Activated naive CD8-positive, alpha-beta T cell treated with anti-CD3 and anti-CD28 coated beads for 36 hours (primary cell): ENCODE data around the gene TBC1D4. TPM values are rescaled to one million over a fixed set of nuclear protein-coding genes. Genes with fewer than 3 reads are reported as not detected.
"Not testable (repeated sequence)": the region's sequence is repeated elsewhere in the genome, so short reads cannot be mapped to it uniquely, and the experiment has no call there.

ENCODE experiments used
- DNase-seq: peaks from one replicate; pipeline ENCODE4 v3.0.0; 2021
- H3K27ac Mint-ChIP-seq: one replicate; pipeline ENCODE4 v1.8.0; 2022; ENCODE audit warnings: mild to moderate bottlenecking, moderate library complexity, mixed read lengths
- H3K27me3 Mint-ChIP-seq: one replicate; pipeline ENCODE4 v1.8.0; 2022; ENCODE audit warnings: mild to moderate bottlenecking, mixed read lengths
- H3K36me3 Mint-ChIP-seq: one replicate; pipeline ENCODE4 v1.8.0; 2021; ENCODE audit warnings: mild to moderate bottlenecking, mixed read lengths
- H3K4me1 Mint-ChIP-seq: one replicate; pipeline ENCODE4 v1.8.0; 2021; ENCODE audit warnings: mixed read lengths
- H3K4me3 Mint-ChIP-seq: one replicate; pipeline ENCODE4 v1.8.0; 2022; ENCODE audit warnings: mild to moderate bottlenecking, moderate library complexity, mixed read lengths
- H3K9me3 Mint-ChIP-seq: one replicate; pipeline ENCODE4 v1.8.0; 2022; ENCODE audit warnings: mixed read lengths
- total RNA-seq, 2 experiments: library from RNA; stranded (reverse); gene quantifications; one replicate each; pipeline ENCODE4 v1.2.3, GENCODE V29; 2021

The TBC1D4 gene
- total RNA-seq, 2 experiments from 2014 or later, result 41.7 to 46.1 TPM

DNA sequence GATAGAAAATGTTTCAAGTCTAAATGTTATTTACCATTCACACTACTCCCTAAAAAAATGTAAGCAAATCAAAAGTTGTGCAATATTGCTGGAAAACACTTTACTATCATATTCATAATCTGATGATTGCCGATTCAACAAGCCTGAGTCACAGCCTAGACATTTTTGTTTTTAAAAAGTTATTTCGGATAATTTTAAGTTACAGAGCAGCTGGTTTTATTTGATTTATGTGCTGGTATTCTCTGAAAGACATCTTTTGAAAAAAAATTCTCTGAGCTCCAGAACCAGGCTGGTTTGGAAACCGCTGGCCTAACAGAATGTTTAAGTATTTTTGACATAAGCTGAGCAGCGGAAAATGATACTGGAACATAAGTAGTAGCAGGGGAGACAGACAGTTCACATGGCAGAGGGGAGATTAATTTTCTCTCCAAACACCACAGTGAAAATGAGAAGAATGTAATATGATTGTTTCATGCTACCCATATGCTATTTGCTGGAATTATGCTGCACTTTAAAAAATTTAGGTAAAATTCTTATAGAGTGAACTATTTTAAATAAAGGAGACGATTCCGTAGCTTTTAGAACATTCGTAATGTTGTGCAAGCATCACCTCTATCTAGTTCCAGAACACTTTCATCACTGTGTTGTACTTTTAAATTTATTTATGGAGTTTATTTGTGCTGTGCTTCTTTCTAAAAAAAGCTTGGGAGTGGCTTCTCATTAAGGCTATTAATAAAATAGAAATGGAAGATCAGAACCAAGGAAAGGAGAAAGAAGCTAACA, 36.1 kb downstream of the TBC1D4 start:
- Mint-ChIP-seq H3K9me3 (no peaks in the 10 kb centered on the region), H3K4me1 (no peaks in the 10 kb centered on the region), H3K36me3 (no peaks in the 10 kb centered on the region), H3K4me3 (no peak overlapping the region), H3K27ac (no peak overlapping the region), H3K27me3 (no peaks in the 10 kb centered on the region)
- no peak for DNase-seq

DNA sequence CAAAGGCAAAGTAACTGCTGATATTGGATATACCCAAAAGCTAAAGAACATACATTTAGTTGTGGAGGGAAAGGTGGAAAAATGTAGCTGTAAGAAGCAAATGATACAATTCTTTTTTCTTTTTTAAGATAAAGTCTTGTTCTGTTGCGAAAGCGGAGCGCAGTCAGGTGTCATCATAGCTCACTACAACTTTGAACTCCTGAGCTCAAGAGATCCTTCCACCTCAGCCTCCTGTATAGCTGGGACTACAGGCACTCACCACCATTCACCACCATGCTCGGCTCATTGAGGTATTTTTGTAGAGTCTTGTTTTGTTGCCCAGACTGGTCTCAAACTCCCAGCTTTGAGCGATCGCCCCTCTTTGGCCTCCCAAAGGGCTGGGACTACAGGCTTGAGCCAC, 38.0 kb downstream of the TBC1D4 start:
- Mint-ChIP-seq H3K9me3 (no peaks in the 10 kb centered on the region), H3K4me1 (no peaks in the 10 kb centered on the region), H3K4me3 (no peak overlapping the region), H3K27ac (no peak overlapping the region), H3K27me3 (no peaks in the 10 kb centered on the region), H3K36me3 (no peaks in the 10 kb centered on the region)
- DNase-seq, result no peak

DNA sequence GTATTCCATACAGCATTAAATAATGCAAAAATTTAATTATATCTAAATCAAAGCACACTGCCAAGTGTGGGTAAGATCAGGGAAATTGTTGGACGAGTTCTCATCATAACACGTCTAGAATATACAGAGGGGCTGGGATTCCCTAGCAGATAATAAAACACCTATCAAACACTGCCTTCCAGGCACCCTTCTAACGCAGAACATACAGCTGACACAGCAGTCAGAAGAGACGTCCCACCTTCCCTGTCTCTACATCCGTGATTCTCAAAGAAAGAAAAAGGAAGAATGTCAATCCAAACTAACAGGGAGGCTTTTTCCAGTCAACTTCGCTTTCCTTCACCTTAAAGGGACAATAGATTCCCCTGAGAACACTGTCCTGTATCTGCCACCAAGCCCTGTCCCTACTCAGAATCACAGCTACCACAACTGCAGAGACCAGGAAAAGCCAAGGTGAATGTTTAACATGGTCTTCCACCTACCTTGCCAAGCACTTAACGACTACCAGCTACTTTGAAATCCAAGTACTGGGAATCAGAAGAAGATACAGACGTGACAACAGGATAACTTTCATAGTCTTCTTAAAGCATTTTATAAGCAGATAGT, 38.5 kb downstream of the TBC1D4 start:
- Mint-ChIP-seq H3K9me3 (no peaks in the 10 kb centered on the region), H3K4me3 (no peak overlapping the region), H3K27ac (no peak overlapping the region), H3K4me1 (no peaks in the 10 kb centered on the region), H3K36me3 (no peaks in the 10 kb centered on the region), H3K27me3 (no peaks in the 10 kb centered on the region)
- DNase-seq, result no peak

DNA sequence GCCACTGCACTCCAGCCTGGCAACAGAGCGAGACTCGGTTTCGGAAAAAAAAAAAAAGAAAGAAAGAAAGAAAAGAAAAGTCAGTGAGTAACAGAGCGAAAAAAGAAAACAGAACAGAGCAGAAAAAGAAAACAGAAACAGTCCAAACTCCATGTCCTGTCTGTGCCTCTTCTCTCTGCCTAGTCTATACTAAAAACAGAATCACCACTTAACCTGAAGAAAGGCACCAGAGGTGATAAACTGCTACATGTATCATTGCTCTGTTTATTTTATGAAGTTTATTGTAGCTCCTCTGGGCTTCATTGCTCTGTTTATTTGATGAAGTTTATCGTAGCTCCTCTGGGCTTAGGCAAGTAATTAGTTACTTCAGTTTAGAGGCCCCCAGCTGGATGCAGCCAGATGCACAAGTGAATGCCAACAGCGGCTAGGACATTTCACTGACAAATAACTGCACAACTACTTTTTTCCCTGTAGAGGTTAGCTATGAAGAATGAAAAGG, 39.2 kb downstream of the TBC1D4 start:
- DNase-seq, result no peak
- H3K27me3 Mint-ChIP-seq, result no peaks in the 10 kb centered on the region
- no peak overlapping the region for H3K27ac Mint-ChIP-seq
- no peaks in the 10 kb centered on the region for H3K9me3 Mint-ChIP-seq
- H3K36me3 Mint-ChIP-seq, result no peaks in the 10 kb centered on the region
- H3K4me3 Mint-ChIP-seq, result no peak overlapping the region
- no peaks in the 10 kb centered on the region for H3K4me1 Mint-ChIP-seq

DNA sequence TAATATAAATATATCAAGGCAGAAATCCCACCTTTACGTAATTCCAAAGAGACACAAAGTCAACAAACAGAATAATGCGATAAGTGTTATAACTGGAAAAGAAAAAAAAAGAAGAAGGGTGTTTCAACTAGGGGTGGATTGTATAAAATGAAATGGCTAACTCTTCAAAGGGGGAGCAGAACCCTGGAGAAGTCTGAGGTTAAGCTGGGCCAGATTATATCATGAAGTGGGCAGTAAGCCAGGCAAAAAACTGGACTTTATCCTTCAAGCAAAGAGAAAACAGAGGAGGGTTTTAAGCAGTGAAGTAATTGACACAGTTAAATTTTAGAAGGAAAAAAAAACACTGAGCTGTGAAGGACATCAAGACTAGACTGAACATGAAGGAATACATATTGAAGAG, 41.9 kb downstream of the TBC1D4 start:
- H3K4me3 Mint-ChIP-seq, result no peak overlapping the region
- no peaks in the 10 kb centered on the region for H3K9me3 Mint-ChIP-seq
- no peaks in the 10 kb centered on the region for H3K4me1 Mint-ChIP-seq
- H3K27ac Mint-ChIP-seq, result no peak overlapping the region
- H3K36me3 Mint-ChIP-seq, result no peaks in the 10 kb centered on the region
- no peak for DNase-seq
- H3K27me3 Mint-ChIP-seq, result no peaks in the 10 kb centered on the region

DNA sequence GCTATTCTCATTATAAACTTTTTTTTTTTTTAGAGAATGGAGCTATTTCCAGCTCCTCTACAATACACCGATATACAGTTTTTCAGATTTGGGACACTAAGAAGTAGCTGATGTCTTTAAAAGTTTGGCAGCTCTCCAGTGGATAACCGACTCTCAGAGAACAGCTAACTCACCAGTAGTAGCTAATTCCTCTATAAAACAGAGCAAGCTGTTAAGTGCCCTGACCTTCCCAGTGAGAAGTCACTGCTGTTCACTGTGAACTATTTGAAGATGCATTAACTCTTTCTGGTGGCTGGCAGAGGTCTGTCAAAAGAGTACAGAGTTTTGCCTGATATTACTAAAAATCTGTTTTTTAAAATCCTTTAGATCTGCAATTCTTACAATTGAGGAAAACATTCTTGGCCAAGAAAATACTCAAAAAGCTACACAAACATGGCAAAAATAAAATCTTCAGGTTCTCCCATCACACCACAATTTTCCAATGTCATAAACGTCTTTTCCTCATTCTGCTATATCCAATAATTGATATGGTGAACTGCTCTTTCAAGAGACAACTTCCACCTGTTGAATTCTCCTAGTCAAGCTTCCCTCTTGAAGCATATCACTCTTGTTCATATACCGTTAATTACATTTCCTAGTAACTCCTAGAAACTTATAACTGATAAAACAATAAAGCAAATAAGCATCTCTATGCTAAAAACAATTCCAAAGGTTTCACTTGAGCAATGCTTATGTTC, 44.2 kb downstream of the TBC1D4 start:
- H3K27me3 Mint-ChIP-seq, result no peaks in the 10 kb centered on the region
- no peaks in the 10 kb centered on the region for H3K9me3 Mint-ChIP-seq
- H3K27ac Mint-ChIP-seq, result no peak overlapping the region
- H3K36me3 Mint-ChIP-seq, result no peaks in the 10 kb centered on the region
- DNase-seq, result no peak
- no peak overlapping the region for H3K4me3 Mint-ChIP-seq
- no peaks in the 10 kb centered on the region for H3K4me1 Mint-ChIP-seq

DNA sequence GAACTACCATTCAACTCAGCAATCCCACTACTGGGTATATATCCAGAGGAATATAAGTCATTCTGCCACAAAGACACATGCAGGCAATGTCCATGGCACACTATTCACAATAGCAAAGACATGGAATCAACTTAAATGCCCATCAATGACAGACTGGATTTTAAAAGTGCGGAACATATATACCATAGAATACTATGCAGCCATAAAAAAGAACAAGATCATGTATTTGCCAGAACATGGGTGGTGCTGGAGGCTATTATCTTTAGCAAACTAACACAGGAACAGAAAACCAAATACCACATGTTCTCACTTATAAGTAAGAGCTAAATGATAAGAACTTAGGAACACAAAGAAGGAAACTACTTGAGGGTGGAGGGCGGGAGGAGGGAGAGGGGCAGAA, 47.8 kb downstream of the TBC1D4 start:
- peaks cover 14% of the 10 kb centered on the region for H3K27me3 Mint-ChIP-seq
- H3K4me3 Mint-ChIP-seq, H3K27ac Mint-ChIP-seq, H3K36me3 Mint-ChIP-seq, H3K4me1 Mint-ChIP-seq, H3K9me3 Mint-ChIP-seq, DNase-seq: not testable (repeated sequence)

DNA sequence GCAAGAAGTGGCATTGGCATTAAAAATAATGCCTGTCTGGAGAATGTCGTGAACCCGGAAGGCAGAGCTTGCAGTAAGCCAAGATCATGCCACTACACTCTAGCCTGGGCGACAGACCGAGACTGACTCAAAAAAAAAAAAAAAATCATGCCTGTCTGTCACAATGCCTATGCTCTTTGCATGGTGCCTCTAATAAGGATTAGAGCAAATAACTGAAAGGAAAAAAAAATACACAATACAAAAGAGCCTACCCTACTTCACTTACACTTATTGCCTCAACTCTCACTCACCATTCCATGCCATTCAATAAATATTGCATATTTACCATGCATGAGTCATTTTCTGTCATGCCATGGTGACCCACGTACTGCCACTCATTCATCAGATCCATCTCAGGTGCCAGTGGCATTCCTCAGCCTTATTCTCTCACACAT, 49.1 kb downstream of the TBC1D4 start:
- H3K27me3 Mint-ChIP-seq, result peaks cover 16% of the 10 kb centered on the region
- H3K9me3 Mint-ChIP-seq, result no peaks in the 10 kb centered on the region
- no peaks in the 10 kb centered on the region for H3K36me3 Mint-ChIP-seq
- no peak overlapping the region for H3K4me3 Mint-ChIP-seq
- no peak overlapping the region for H3K27ac Mint-ChIP-seq
- no peak for DNase-seq
- H3K4me1 Mint-ChIP-seq, result no peaks in the 10 kb centered on the region

DNA sequence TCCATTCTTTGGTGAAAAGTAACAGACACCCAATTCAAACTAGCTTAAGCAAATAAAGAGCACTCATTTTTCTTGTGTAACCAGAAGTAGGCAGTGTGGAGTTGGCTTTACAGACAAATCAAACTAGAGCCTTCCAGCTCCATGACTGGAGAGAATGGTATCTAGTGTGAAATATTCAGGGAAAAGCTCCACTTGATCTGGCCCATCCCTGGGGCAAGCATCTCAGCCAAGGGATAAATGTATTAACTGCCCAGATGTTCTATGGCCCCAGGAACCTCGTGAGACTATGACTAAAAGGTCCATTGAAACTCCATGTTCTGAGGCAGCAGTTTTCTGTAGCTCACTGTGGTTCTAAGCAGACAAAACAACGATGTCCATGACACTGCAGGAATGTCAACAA, 49.9 kb downstream of the TBC1D4 start:
- H3K4me1 Mint-ChIP-seq, result no peaks in the 10 kb centered on the region
- no peaks in the 10 kb centered on the region for H3K9me3 Mint-ChIP-seq
- H3K4me3 Mint-ChIP-seq, result no peak overlapping the region
- no peak overlapping the region for H3K27ac Mint-ChIP-seq
- no peak for DNase-seq
- H3K36me3 Mint-ChIP-seq, result no peaks in the 10 kb centered on the region
- H3K27me3 Mint-ChIP-seq, result peaks cover 20% of the 10 kb centered on the region

DNA sequence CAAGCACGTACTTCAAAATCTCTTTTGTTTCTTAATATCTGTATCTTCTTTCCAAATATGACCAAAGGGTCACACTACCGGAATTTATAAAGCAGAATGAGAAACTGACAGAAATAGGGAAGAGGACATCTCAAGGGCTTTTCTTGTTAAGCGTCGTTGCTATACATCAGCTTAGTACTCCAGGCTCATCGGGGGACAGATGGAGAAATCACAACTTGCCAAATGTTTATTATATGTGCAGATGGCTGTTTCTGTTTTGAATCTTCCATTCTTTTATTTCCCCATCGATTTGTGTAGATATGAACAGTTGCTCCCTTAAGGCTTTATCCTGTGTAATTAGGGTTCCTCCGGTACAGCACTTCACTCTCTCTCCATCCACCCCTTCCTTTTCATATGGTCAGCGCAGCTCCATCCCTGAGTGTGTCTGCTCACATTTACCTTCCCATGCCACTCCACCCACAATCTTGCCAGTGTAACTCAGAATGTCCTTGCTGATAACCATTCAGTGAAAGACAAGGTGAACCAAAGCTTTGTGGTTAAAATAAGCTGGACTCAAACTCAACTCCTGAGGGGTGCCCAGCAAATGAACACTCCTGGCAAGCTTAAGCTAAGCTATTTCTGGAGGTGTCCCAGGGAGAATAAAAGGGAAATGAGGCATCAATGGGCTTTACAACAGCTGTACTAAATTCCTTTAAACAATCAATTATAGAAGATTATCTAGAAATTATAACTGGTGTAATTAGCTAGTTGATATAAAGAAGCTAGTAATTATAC, 51.3 kb downstream of the TBC1D4 start:
- H3K36me3 Mint-ChIP-seq, result no peaks in the 10 kb centered on the region
- H3K9me3 Mint-ChIP-seq, result no peaks in the 10 kb centered on the region
- no peak for DNase-seq
- H3K27ac Mint-ChIP-seq, result no peak overlapping the region
- no peaks in the 10 kb centered on the region for H3K4me1 Mint-ChIP-seq
- no peak overlapping the region for H3K4me3 Mint-ChIP-seq
- peaks cover 24% of the 10 kb centered on the region for H3K27me3 Mint-ChIP-seq

DNA sequence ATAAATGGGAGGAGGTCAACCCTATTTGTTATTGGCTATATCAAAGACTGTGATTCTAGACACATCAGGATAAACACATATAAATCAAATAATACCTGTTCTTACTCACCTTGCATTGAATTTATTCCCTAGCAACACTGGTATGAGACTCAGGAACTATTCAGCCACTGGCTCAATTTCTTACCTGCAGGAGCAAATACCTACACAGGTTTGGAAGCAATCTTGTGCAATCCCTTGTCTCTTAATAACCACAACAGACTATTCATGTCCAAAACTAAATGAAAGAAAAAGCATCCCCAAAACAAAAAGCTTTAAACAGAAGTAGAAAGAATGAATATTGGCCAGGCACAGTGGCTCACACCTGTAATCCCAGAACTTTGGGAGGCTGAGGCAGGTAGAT, 55.5 kb downstream of the TBC1D4 start:
- Mint-ChIP-seq H3K4me1 (peaks cover 7% of the 10 kb centered on the region), H3K27me3 (peaks cover 33% of the 10 kb centered on the region), H3K27ac (no peak overlapping the region), H3K4me3 (no peak overlapping the region), H3K9me3 (no peaks in the 10 kb centered on the region), H3K36me3 (no peaks in the 10 kb centered on the region)
- no peak for DNase-seq

DNA sequence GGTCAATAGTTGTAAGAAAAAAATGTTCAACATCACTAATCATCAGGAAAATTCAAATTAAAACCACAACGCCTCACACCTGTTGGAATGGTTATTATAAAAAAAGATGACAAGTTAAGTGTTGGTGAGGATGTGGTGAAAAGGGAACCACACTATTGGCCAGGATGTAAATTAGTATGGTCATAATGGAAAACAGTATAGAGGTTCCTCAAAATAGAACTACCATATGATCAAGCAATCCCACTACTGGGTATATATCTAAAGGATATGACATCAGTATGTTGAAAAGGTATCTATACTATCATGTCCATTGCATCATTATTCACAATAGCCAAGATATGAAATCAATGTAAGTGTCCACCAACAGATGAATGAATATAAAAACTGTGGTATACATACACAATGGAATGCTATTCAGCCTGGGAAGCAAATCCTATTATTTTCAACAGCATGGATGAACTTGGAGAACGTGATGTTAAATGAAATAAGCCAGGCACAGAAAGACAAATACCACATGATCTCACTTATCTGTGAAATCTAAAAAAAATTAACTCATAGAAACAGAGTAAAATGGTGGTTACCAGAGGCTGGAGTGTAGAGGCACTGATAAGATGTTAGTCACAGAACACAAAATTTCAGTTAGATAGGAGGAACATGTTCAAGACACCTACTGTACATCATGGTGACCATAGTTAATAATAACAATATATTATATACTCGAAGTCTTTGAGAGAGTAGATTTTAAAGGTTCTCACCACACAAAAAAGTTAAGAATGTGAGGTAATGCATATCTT, 56.6 kb downstream of the TBC1D4 start:
- H3K27me3 Mint-ChIP-seq, result peaks cover 30% of the 10 kb centered on the region
- DNase-seq, result no peak
- peaks cover 7% of the 10 kb centered on the region for H3K4me1 Mint-ChIP-seq
- no peaks in the 10 kb centered on the region for H3K36me3 Mint-ChIP-seq
- no peak overlapping the region for H3K4me3 Mint-ChIP-seq
- H3K9me3 Mint-ChIP-seq, result no peaks in the 10 kb centered on the region
- H3K27ac Mint-ChIP-seq, result no peak overlapping the region

DNA sequence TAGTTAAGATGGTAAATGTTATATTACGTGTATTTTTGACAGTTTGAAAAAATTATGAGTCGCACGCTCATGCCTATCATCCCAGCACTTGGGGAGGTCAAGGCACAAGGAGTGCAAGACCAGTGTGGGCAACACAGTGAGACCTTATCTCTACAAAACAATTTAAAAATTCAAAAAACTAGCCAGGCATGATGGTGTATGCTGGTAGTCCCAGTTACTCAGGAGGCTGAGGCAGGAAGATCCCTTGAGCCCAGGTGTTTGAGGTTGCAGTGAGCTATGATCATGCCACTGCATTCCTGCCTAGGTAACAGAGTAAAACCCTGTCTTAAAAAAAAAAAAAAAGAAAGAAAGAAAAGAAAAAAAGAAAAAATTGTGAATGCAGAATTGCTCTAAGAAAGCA, 58.0 kb downstream of the TBC1D4 start:
- Mint-ChIP-seq H3K4me1 (peaks cover 7% of the 10 kb centered on the region), H3K27ac (no peak overlapping the region), H3K36me3 (no peaks in the 10 kb centered on the region), H3K9me3 (no peaks in the 10 kb centered on the region), H3K27me3 (peaks cover 25% of the 10 kb centered on the region), H3K4me3 (no peak overlapping the region)
- DNase-seq, result no peak

DNA sequence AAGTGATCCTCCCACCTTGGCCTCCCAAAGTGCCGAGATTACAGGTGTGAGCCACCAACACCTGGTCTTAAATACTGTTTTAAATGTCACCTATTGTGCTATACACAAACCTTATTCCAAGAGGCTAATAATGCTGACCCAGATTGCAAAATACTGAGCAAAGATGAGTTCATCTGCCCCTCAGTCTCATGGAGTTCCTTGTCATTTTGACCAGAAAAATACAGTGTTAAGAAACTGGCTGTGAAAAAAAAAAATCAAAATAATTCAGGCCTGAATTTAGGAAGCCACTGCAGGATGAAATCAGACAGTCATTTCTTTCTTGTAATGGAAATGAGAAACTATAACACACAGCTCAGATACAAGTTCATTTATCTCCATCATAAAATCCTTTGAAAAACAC, 59.9 kb downstream of the TBC1D4 start:
- Mint-ChIP-seq H3K4me1 (peaks cover 7% of the 10 kb centered on the region), H3K27ac (no peak overlapping the region), H3K36me3 (no peaks in the 10 kb centered on the region), H3K27me3 (peaks cover 21% of the 10 kb centered on the region), H3K4me3 (no peak overlapping the region), H3K9me3 (no peaks in the 10 kb centered on the region)
- DNase-seq, result no peak
